SU-DHL-6 (cell line): ENCODE data around the gene HDGFL2.

ENCODE experiments used
- H2AFZ ChIP-seq: fragments of 200-600 bp; sonication (generic); 2 replicates; pipeline ENCODE4 v1.6.1; 2014; ENCODE audit warnings: low read depth, mild to moderate bottlenecking, moderate library complexity, mixed read lengths, antibody characterized with exemption, low read length; ENCODE audit not compliant: severe bottlenecking
- H3F3A ChIP-seq: fragments of 200-600 bp; shearing (Covaris generic); 2 replicates; pipeline ENCODE4 v1.6.0; 2016; ENCODE audit warnings: antibody characterized with exemption, mild to moderate bottlenecking; ENCODE audit not compliant: insufficient read depth
- H3K27ac ChIP-seq: fragments of 200-600 bp; sonication (generic); 2 replicates; pipeline ENCODE4 v1.5.1; 2016; ENCODE audit warnings: low read depth, mild to moderate bottlenecking, low read length, moderate library complexity, mixed read lengths
- H3K27me3 ChIP-seq: fragments of 200-600 bp; sonication (generic), shearing (Covaris generic); 2 replicates; pipeline ENCODE4 v1.6.0; 2014; ENCODE audit warnings: mild to moderate bottlenecking, low read length
- H3K36me3 ChIP-seq: fragments of 200-600 bp; sonication (generic); 2 replicates; pipeline ENCODE4 v1.6.1; 2014; ENCODE audit warnings: mild to moderate bottlenecking, low read length, mixed read lengths
- H3K4me2 ChIP-seq: fragments of 300-600, 200-600 bp; shearing (Covaris generic), sonication (generic); 2 replicates; pipeline ENCODE4 v1.6.0; 2014; ENCODE audit warnings: low read length, low read depth, mild to moderate bottlenecking; ENCODE audit not compliant: poor library complexity, severe bottlenecking
- H3K4me3 ChIP-seq: fragments of 200-600 bp; sonication (generic); 2 replicates; pipeline ENCODE4 v1.5.1; 2014; ENCODE audit warnings: antibody characterized with exemption, low read length, mild to moderate bottlenecking, mixed read lengths; ENCODE audit not compliant: insufficient read depth, poor library complexity, severe bottlenecking
- H3K79me2 ChIP-seq: fragments of 200-600 bp; sonication (generic); 2 replicates; pipeline ENCODE4 v1.6.1; 2014; ENCODE audit warnings: mild to moderate bottlenecking, low read length, moderate library complexity; ENCODE audit not compliant: insufficient read depth
- H3K9ac ChIP-seq: fragments of 200-600 bp; sonication (generic); 2 replicates; pipeline ENCODE4 v1.7.0; 2014; ENCODE audit warnings: mild to moderate bottlenecking, low read length
- H3K9me2 ChIP-seq: fragments of 200-600 bp; sonication (generic); replicated peaks from 2 replicates; pipeline ENCODE4 v1.6.1; 2014; ENCODE audit warnings: low read length; ENCODE audit not compliant: insufficient read depth
- H3K9me3 ChIP-seq: fragments of 200-600 bp; sonication (generic); 2 replicates; pipeline ENCODE4 v1.6.1; 2014; ENCODE audit warnings: low read length, mixed read lengths; ENCODE audit not compliant: insufficient read depth
- H4K20me1 ChIP-seq: fragments of 200-600 bp; sonication (generic); 2 replicates; pipeline ENCODE4 v1.6.1; 2014; ENCODE audit warnings: low read depth, mild to moderate bottlenecking, antibody characterized with exemption, low read length, moderate library complexity, mixed read lengths
- CTCF ChIP-seq: fragments of 200-600 bp; sonication (generic); IDR thresholded peaks from one replicate; pipeline ENCODE4 v1.5.1; 2017; ENCODE audit warnings: antibody characterized with exemption, mild to moderate bottlenecking, low read length, moderate library complexity; ENCODE audit not compliant: insufficient read depth, poor library complexity, severe bottlenecking
- EZH2phosphoT487 ChIP-seq: fragments of 200-600 bp; sonication (generic), shearing (Covaris generic); conservative IDR thresholded peaks from 2 replicates; pipeline ENCODE4 v1.6.1; 2018; ENCODE audit warnings: mild to moderate bottlenecking, antibody characterized with exemption, low read length, moderate library complexity, mixed read lengths

Gene HDGFL2

GRCh38 chr19:4428326-4428975, 43.6 kb upstream of the HDGFL2 start:
- Histone ChIP-seq H3F3A (no peaks in the 10 kb centered on the region), H3K36me3 (peaks cover 5% of the 10 kb centered on the region; the same call in 1 of the 2 replicates), H3K9me2 (no peaks in the 10 kb centered on the region), H3K79me2 (no peaks in the 10 kb centered on the region), H3K27ac (no peak overlapping the region), H4K20me1 (no peaks in the 10 kb centered on the region), H3K27me3 (no peaks in the 10 kb centered on the region), H2AFZ (no peak overlapping the region), H3K9me3 (no peaks in the 10 kb centered on the region), H3K9ac (no peak overlapping the region), H3K4me2 (no peak overlapping the region), H3K4me3 (no peak overlapping the region)
- TF ChIP-seq EZH2phosphoT487, result no peak

DNA sequence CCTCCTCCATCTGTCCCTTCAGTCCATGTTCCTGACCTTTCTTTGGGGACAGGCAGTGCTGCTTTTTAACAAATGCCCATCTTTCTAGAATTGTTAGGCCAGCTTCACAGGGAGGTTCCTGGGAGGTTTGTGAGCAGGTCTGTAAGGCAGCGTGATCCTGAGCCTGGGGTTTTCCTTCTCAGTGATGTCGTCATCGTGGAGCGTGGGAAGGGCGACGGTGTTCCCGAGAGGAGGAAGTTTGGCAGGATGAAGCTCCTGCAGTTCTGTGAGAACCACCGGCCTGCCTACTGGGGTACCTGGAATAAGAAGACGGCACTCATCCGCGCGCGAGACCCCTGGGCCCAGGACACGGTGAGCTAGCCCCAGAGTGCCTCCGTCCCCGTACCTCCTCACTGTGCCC, 42.8 kb upstream of the HDGFL2 start:
- H3F3A ChIP-seq, result no peaks in the 10 kb centered on the region
- no peak overlapping the region for H3K9ac ChIP-seq
- no peaks in the 10 kb centered on the region for H4K20me1 ChIP-seq
- H3K4me2 ChIP-seq, result no peak overlapping the region
- no peaks in the 10 kb centered on the region for H3K79me2 ChIP-seq
- H3K9me3 ChIP-seq, result no peaks in the 10 kb centered on the region
- no peak overlapping the region for H2AFZ ChIP-seq
- H3K36me3 ChIP-seq, result peaks cover 5% of the 10 kb centered on the region; the same call in 1 of the 2 replicates
- no peaks in the 10 kb centered on the region for H3K9me2 ChIP-seq
- H3K27ac ChIP-seq, result no peak overlapping the region
- H3K4me3 ChIP-seq, result no peak overlapping the region
- H3K27me3 ChIP-seq, result no peaks in the 10 kb centered on the region
- no peak for TF ChIP-seq EZH2phosphoT487
- no peak for TF ChIP-seq CTCF

- H3K9ac ChIP-seq, result no peak overlapping the region
- H3F3A ChIP-seq, result no peaks in the 10 kb centered on the region
- peaks cover 5% of the 10 kb centered on the region; the same call in 1 of the 2 replicates for H3K36me3 ChIP-seq
- no peaks in the 10 kb centered on the region for H4K20me1 ChIP-seq
- TF ChIP-seq EZH2phosphoT487 (no peak), CTCF (no peak)
- no peaks in the 10 kb centered on the region for H3K9me2 ChIP-seq
- no peak overlapping the region for H3K27ac ChIP-seq
- no peaks in the 10 kb centered on the region for H3K27me3 ChIP-seq
- H2AFZ ChIP-seq, result no peak overlapping the region
- no peak overlapping the region for H3K4me2 ChIP-seq
- H3K79me2 ChIP-seq, result no peaks in the 10 kb centered on the region
- no peak overlapping the region for H3K4me3 ChIP-seq
- H3K9me3 ChIP-seq, result no peaks in the 10 kb centered on the region
Measured at GRCh38 chr19:4429771-4430171, 42.3 kb upstream of the HDGFL2 start.

GRCh38 chr19:4430760-4431159, 41.3 kb upstream of the HDGFL2 start:
- Histone ChIP-seq H2AFZ (no peak overlapping the region), H3K27ac (no peak overlapping the region), H3K79me2 (peaks cover 4% of the 10 kb centered on the region; the same call in 1 of the 2 replicates), H3K27me3 (no peaks in the 10 kb centered on the region), H3K9me3 (no peaks in the 10 kb centered on the region), H4K20me1 (no peaks in the 10 kb centered on the region), H3K4me2 (no peak overlapping the region), H3K9me2 (no peaks in the 10 kb centered on the region), H3K36me3 (peaks cover 5% of the 10 kb centered on the region; the same call in 1 of the 2 replicates), H3F3A (no peaks in the 10 kb centered on the region), H3K9ac (no peak overlapping the region), H3K4me3 (no peak overlapping the region)
- TF ChIP-seq EZH2phosphoT487 (no peak), CTCF (no peak)
